Subcutaneous adipose tissue (tissue), 4 donors: ENCODE data around the gene ZNF598. TPM values are rescaled to one million over a fixed set of nuclear protein-coding genes. Genes with fewer than 3 reads are reported as not detected.

Source experiments
- total RNA-seq, 4 donors: library from RNA; depleted of rRNA; stranded (reverse); fragments of >200 nt; gene quantifications; one replicate each; pipeline ENCODE4 v1.1.0, GENCODE V29; 2016
- TF ChIP-seq, protein P1 (sequence below): fragments of 450-650 bp; IDR thresholded peaks from one replicate; pipeline ENCODE4 v1.5.1; 2016; ENCODE audit warnings: low read depth, mild to moderate bottlenecking, control low read depth, antibody characterized with exemption, moderate library complexity

The ZNF598 gene
- total RNA-seq, 4 donors from 2014 or later = 13.9 to 45.0 (median 15.0) TPM

DNA sequence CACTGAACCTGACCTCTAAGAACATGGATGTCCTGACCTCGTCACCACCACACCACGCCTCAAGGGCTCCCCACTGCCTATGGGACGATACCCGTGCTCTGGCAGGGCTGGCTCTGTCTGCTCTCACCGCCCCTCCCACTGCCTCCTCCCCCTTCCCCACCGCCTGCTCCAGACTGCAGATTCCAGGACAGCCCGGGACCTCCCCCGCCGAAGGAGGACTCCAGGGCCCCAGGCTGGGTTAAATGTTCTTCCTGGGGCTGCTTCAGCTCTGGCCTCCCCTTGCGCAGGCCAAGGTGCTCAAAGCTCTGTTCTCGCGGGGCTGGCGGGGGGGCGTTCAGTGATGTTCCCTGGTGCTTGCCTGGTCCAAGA lies 13.1 kb upstream of the ZNF598 start:
- TF ChIP-seq, protein P1, sequence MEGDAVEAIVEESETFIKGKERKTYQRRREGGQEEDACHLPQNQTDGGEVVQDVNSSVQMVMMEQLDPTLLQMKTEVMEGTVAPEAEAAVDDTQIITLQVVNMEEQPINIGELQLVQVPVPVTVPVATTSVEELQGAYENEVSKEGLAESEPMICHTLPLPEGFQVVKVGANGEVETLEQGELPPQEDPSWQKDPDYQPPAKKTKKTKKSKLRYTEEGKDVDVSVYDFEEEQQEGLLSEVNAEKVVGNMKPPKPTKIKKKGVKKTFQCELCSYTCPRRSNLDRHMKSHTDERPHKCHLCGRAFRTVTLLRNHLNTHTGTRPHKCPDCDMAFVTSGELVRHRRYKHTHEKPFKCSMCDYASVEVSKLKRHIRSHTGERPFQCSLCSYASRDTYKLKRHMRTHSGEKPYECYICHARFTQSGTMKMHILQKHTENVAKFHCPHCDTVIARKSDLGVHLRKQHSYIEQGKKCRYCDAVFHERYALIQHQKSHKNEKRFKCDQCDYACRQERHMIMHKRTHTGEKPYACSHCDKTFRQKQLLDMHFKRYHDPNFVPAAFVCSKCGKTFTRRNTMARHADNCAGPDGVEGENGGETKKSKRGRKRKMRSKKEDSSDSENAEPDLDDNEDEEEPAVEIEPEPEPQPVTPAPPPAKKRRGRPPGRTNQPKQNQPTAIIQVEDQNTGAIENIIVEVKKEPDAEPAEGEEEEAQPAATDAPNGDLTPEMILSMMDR = no peak

DNA sequence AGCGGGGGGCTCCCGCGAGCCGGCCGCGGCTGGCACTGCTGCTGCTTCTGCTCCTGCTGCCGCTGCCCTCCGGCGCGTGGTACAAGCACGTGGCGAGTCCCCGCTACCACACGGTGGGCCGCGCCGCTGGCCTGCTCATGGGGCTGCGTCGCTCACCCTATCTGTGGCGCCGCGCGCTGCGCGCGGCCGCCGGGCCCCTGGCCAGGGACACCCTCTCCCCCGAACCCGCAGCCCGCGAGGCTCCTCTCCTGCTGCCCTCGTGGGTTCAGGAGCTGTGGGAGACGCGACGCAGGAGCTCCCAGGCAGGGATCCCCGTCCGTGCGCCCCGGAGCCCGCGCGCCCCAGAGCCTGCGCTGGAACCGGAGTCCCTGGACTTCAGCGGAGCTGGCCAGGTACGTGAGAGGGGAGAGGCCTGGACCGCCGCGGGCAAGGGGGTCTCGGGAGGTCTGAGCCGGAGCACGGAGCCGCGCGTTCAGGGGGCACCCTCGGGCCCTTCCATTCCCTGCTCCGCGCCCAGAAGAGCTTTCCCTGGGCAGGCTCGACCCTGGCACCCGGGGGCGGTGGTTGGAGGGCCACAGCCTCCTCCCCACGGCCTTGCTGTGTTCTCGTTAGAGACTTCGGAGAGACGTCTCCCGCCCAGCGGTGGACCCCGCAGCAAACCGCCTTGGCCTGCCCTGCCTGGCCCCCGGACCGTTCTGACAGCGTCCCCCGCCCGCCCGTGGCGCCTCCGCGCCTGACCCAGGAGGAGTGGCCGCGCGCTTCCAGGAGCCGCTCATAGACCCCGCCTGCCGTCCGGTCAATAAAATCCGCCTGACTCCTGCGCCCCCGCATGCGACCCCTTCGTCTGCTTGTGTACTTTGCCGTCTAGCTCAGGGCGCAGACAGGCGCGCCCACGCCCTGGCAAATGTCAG lies 10.6 kb upstream of the ZNF598 start:
- TF ChIP-seq, protein P1 = no peak

DNA sequence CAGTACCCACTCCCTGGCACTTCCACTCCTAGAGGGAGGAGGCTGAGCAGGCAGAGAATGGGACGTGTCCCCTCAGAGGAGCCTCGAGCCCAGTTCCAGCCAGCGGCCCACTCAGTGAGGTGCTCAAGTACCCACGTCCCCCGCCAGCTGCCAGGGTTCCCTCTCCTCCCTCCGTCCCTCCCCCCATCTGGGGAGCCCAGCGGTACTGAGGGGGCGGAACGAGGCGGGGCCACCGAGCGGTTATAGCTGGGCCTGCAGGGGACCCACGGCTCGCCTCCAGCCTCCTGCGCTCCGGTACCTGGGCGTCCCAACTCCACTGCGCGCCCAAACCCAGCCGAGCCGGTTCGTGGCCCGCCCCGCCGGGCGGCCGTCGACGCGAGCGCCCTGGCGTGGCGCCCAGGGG lies 9.9 kb upstream of the ZNF598 start, which contains the start of gene NPW:
TSS of gene NPW (plus strand) at position 268 of the 403 bp plus-strand sequence.
- TF ChIP-seq, protein P1 = no peak

DNA sequence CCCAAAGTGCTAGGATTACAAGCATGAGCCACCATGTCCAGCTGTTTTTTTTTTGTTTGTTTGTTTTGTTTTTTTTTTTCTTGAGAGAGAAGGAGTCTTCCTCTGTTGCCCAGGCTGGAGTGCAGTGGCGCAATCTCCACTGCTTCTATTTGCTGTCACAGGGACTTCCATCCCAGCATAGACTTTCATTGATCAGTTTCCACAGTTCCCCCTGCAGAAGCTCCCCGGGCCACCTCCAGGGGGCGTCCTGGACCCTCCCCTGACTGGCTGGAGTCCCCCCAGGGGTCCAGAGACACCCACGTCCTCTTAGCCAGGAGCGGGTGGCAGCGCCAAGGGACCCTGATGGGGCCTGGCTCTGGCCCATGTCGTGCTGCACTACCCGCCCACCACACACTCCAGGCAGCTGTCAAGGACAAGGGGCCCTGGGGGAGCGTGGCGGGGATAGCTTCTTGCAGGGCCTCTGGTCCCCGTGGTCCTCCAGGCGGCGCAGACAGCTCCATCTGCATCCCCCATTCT lies 6.8 kb upstream of the ZNF598 start:
- TF ChIP-seq, protein P1 = no peak

DNA sequence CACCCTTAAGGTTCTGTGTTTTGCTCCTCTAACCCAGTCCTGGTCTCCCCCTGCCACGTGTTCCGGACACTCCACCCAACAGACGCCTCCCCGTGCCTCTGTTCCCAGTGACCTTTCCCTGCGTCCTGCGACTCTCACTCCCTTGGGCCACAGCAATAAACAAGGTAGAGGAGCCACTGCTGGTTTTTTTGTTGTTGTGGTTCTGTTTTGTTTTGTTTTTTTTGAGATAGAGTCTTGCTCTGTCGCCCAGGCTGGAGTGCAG lies 6.3 kb upstream of the ZNF598 start:
- TF ChIP-seq, protein P1 = no peak

- TF ChIP-seq, protein P1 = no peak
These were observed 5.7 kb upstream of the ZNF598 start for GRCh38 chr16:2015117-2015946.

- TF ChIP-seq, protein P1 = no peak
These were observed 3.9 kb upstream of the ZNF598 start for GRCh38 chr16:2013527-2013926.
